H9 (cell line): ENCODE measurements around the gene SHROOM1. TPM values are rescaled to one million over a fixed set of nuclear protein-coding genes. Genes with fewer than 3 reads are reported as not detected.

ENCODE experiments used
- DNase-seq: peaks from one replicate; pipeline ENCODE4 v3.0.0-alpha.2; 2017
- H2AFZ ChIP-seq: one replicate; pipeline ENCODE4 v1.6.1; 2013; ENCODE audit warnings: mild to moderate bottlenecking, low read length, control low read depth, moderate library complexity
- H2AK5ac ChIP-seq: 2 replicates; pipeline ENCODE4 v1.6.1; 2013; ENCODE audit warnings: low read length, control low read depth, mixed read lengths; ENCODE audit not compliant: insufficient read length
- H2BK120ac ChIP-seq: one replicate; pipeline ENCODE4 v1.6.1; 2013; ENCODE audit warnings: low read depth, mild to moderate bottlenecking, low read length, control low read depth, inconsistent platforms; ENCODE audit not compliant: poor library complexity, severe bottlenecking
- H2BK12ac ChIP-seq: 2 replicates; pipeline ENCODE4 v1.6.1; 2013; ENCODE audit warnings: low read length, control low read depth, mixed read lengths, low read depth; ENCODE audit not compliant: insufficient read length
- H2BK15ac ChIP-seq: 2 replicates; pipeline ENCODE4 v1.6.1; 2013; ENCODE audit warnings: low read depth, low read length, control low read depth
- H2BK20ac ChIP-seq: one replicate; pipeline ENCODE4 v1.6.1; 2013; ENCODE audit warnings: low read depth, mild to moderate bottlenecking, low read length, control low read depth, inconsistent platforms; ENCODE audit not compliant: poor library complexity, severe bottlenecking
- H2BK5ac ChIP-seq: 2 replicates; pipeline ENCODE4 v1.6.1; 2013; ENCODE audit warnings: low read length, control low read depth, mixed read lengths; ENCODE audit not compliant: insufficient read length
- H3K14ac ChIP-seq: 2 replicates; pipeline ENCODE4 v1.6.1; 2013; ENCODE audit warnings: low read length, control low read depth; ENCODE audit not compliant: insufficient read depth
- H3K18ac ChIP-seq: 2 replicates; pipeline ENCODE4 v1.6.1; 2013; ENCODE audit warnings: low read depth, mild to moderate bottlenecking, mixed read lengths, low read length, control low read depth; ENCODE audit not compliant: insufficient read length
- H3K23ac ChIP-seq: 2 replicates; pipeline ENCODE4 v1.6.1; 2013; ENCODE audit warnings: low read length, control low read depth, mixed read lengths, low read depth; ENCODE audit not compliant: insufficient read length
- H3K23me2 ChIP-seq: 2 replicates; pipeline ENCODE4 v1.6.1; 2013; ENCODE audit warnings: low read depth, mild to moderate bottlenecking, mixed read lengths, low read length, control low read depth; ENCODE audit not compliant: insufficient read length, poor library complexity, severe bottlenecking
- H3K27ac ChIP-seq: 2 replicates; pipeline ENCODE4 v1.5.1; 2013; ENCODE audit warnings: low read length, control low read depth, mixed read lengths, low read depth; ENCODE audit not compliant: insufficient read length
- H3K27me3 ChIP-seq: 2 replicates; pipeline ENCODE4 v1.6.1; 2013; ENCODE audit warnings: low read length, control low read depth, inconsistent platforms; ENCODE audit not compliant: insufficient read depth
- H3K4ac ChIP-seq: 2 replicates; pipeline ENCODE4 v1.6.1; 2013; ENCODE audit warnings: low read depth, mild to moderate bottlenecking, control low read depth, inconsistent platforms, low read length, moderate library complexity
- H3K4me1 ChIP-seq: 2 replicates; pipeline ENCODE4 v1.6.1; 2013; ENCODE audit warnings: low read length, control low read depth, inconsistent platforms; ENCODE audit not compliant: insufficient read depth
- H3K4me2 ChIP-seq: 2 replicates; pipeline ENCODE4 v1.6.1; 2013; ENCODE audit warnings: low read length, control low read depth, mixed read lengths; ENCODE audit not compliant: insufficient read length, insufficient read depth
- H3K56ac ChIP-seq: 2 replicates; pipeline ENCODE4 v1.6.1; 2013; ENCODE audit warnings: low read depth, mild to moderate bottlenecking, mixed read lengths, low read length, control low read depth; ENCODE audit not compliant: insufficient read length
- H3K79me1 ChIP-seq: 2 replicates; pipeline ENCODE4 v1.6.1; 2013; ENCODE audit warnings: low read depth, mild to moderate bottlenecking, moderate library complexity, low read length, control low read depth, inconsistent platforms; ENCODE audit not compliant: insufficient read depth, poor library complexity, severe bottlenecking
- H3K79me2 ChIP-seq: 2 replicates; pipeline ENCODE4 v1.6.1; 2013; ENCODE audit warnings: low read length, control low read depth, inconsistent platforms; ENCODE audit not compliant: insufficient read depth
- H3K9ac ChIP-seq: 2 replicates; pipeline ENCODE4 v1.6.1; 2013; ENCODE audit warnings: low read length, control low read depth, mixed read lengths; ENCODE audit not compliant: insufficient read length; ENCODE audit errors: extremely low read depth
- H3K9me3 ChIP-seq: one replicate; pipeline ENCODE4 v1.6.1; 2013; ENCODE audit warnings: low read depth, low read length, inconsistent platforms; ENCODE audit not compliant: control insufficient read depth
- H3T11ph ChIP-seq: one replicate; pipeline ENCODE4 v1.6.1; 2013; ENCODE audit warnings: mild to moderate bottlenecking, low read length, control low read depth, inconsistent platforms
- H4K20me1 ChIP-seq: one replicate; pipeline ENCODE4 v1.6.1; 2013; ENCODE audit not compliant: control insufficient read depth, insufficient read length, insufficient read depth
- H4K5ac ChIP-seq: 2 replicates; pipeline ENCODE4 v1.6.1; 2013; ENCODE audit warnings: low read depth, mild to moderate bottlenecking, mixed read lengths, low read length, control low read depth; ENCODE audit not compliant: insufficient read length
- H4K8ac ChIP-seq: replicated peaks from 2 replicates; pipeline ENCODE4 v1.6.1; 2013; ENCODE audit warnings: low read length, control low read depth, mixed read lengths, low read depth; ENCODE audit not compliant: insufficient read length
- H4K91ac ChIP-seq: 2 replicates; pipeline ENCODE4 v1.6.1; 2013; ENCODE audit warnings: low read depth, mild to moderate bottlenecking, moderate library complexity, mixed read lengths, low read length, control low read depth; ENCODE audit not compliant: insufficient read length
- H3K27ac Mint-ChIP-seq, 3 experiments: 2 replicates in 2 of 3; 3 replicates in 1 of 3; pipeline ENCODE4 v1.8.0; 2020 to 2021; ENCODE audit warnings: mixed read lengths in 3 of 3, mild to moderate bottlenecking in 1 of 3, moderate library complexity in 1 of 3
- H3K27me3 Mint-ChIP-seq: 2 replicates; pipeline ENCODE4 v1.8.0; 2021; ENCODE audit warnings: low read depth, mild to moderate bottlenecking, moderate library complexity, mixed read lengths
- H3K36me3 Mint-ChIP-seq, 3 experiments: 2 replicates in 2 of 3; 3 replicates in 1 of 3; pipeline ENCODE4 v1.8.0; 2020 to 2021; ENCODE audit warnings: low read depth in 3 of 3, mixed read lengths in 3 of 3; ENCODE audit not compliant: insufficient read depth in 1 of 3
- H3K4me1 Mint-ChIP-seq, 2 experiments: 2 replicates each; pipeline ENCODE4 v1.8.0; 2020; ENCODE audit warnings: mixed read lengths in 2 of 2
- H3K4me3 Mint-ChIP-seq, 2 experiments: 2 replicates in 1 of 2; 3 replicates in 1 of 2; pipeline ENCODE4 v1.8.0; 2020 to 2021; ENCODE audit warnings: mild to moderate bottlenecking in 2 of 2, mixed read lengths in 2 of 2, moderate library complexity in 1 of 2
- H3K9me3 Mint-ChIP-seq, 2 experiments: 2 replicates in 1 of 2; 3 replicates in 1 of 2; pipeline ENCODE4 v1.8.0; 2020; ENCODE audit warnings: mild to moderate bottlenecking in 2 of 2, mixed read lengths in 2 of 2, moderate library complexity in 1 of 2
- CTCF ChIP-seq: fragments of 200-600 bp; sonication (generic); conservative IDR thresholded peaks from 3 replicates; pipeline ENCODE4 v1.8.0; 2021; ENCODE audit warnings: antibody characterized with exemption, mild to moderate bottlenecking
- WGBS: extraction: QIAGEN DNeasy Blood & Tissue Kit; methylation state at CpG from one replicate; pipeline ENCODE4 v1.1.7; 2013; ENCODE audit warnings: missing lambda C conversion rate, low lambda C conversion rate, mixed read lengths; ENCODE audit not compliant: insufficient read length; ENCODE audit errors: extremely low coverage; 5-methylcytosine and 5-hydroxymethylcytosine counted together
- total RNA-seq: library from RNA; stranded (reverse); gene quantifications from 2 replicates; pipeline ENCODE4 v1.2.1, GENCODE V29; 2021

The SHROOM1 gene
- total RNA-seq, 1 experiment from 2014 or later = 7.0 TPM

- peaks cover 9% of the 10 kb centered on the region for H3K23me2 ChIP-seq
- no peak within 1 kb of the TSS for H4K5ac ChIP-seq
- Mint-ChIP-seq H3K27me3 (peaks cover 2% of the 10 kb centered on the region; the same call in 1 of the 2 replicates), H3K36me3 (peaks cover 15 to 33% (median 24%) of the 10 kb centered on the region in 3 experiments), H3K4me3 (peak within 1 kb of the TSS; percentile 99), H3K27ac (peak within 1 kb of the TSS; percentile 100), H3K9me3 (peaks cover 0 to 4% of the 10 kb centered on the region in 2 experiments; a peak in 1 of 5 replicates), H3K4me1 (peaks cover 27 to 30% of the 10 kb centered on the region in 2 experiments)
- no peak within 1 kb of the TSS for H3K27ac ChIP-seq
- H4K20me1 ChIP-seq = no peaks in the 10 kb centered on the region
- DNase-seq = peak; percentile 99
- WGBS = no CpG with 5 or more reads among the region's 55 CpGs
- peak within 1 kb of the TSS; percentile 84 for H3K9ac ChIP-seq
- peak within 1 kb of the TSS; percentile 94 for H3K4me2 ChIP-seq
- TF ChIP-seq CTCF = peak; percentile 49; the same call in 2 of the 3 replicates
- peak within 1 kb of the TSS; percentile 53 for H3K18ac ChIP-seq
- H2BK12ac ChIP-seq = no peak within 1 kb of the TSS
- H3K23ac ChIP-seq = no peak within 1 kb of the TSS
- H2AFZ ChIP-seq = no peak within 1 kb of the TSS
- H2BK5ac ChIP-seq = no peak within 1 kb of the TSS
- H3K4me1 ChIP-seq = peaks cover 5% of the 10 kb centered on the region; the same call in 1 of the 2 replicates
- no peaks in the 10 kb centered on the region for H3K79me1 ChIP-seq
- H3T11ph ChIP-seq = no peak within 1 kb of the TSS
- H4K91ac ChIP-seq = no peak within 1 kb of the TSS
- H2BK120ac ChIP-seq = no peak within 1 kb of the TSS
- H3K4ac ChIP-seq = no peak within 1 kb of the TSS
- H3K9me3 ChIP-seq = no peaks in the 10 kb centered on the region
- no peaks in the 10 kb centered on the region for H3K27me3 ChIP-seq
- H2BK15ac ChIP-seq = no peak within 1 kb of the TSS
- H3K79me2 ChIP-seq = peaks cover 3% of the 10 kb centered on the region; the same call in 1 of the 2 replicates
- no peak within 1 kb of the TSS for H4K8ac ChIP-seq
- H2AK5ac ChIP-seq = no peak within 1 kb of the TSS
- peak within 1 kb of the TSS; percentile 77 for H3K14ac ChIP-seq
- H3K56ac ChIP-seq = no peak within 1 kb of the TSS
- H2BK20ac ChIP-seq = no peak within 1 kb of the TSS
Measured at GRCh38 chr5:132866342-132867045, 36.0 kb upstream of the SHROOM1 start, which contains the start of the genes GDF9 and UQCRQ. TSS of gene GDF9 (minus strand) at chr5:132866469. CDS start at chr5:132864533, 1,936 bp downstream. TSS of gene UQCRQ (plus strand) at chr5:132866642. CDS start at chr5:132866882, 240 bp downstream.
